Measurements from ENCODE around the gene SUGCT. TPM values are rescaled to one million over a fixed set of nuclear protein-coding genes. Genes with fewer than 3 reads are reported as not detected.

The SUGCT gene
- total and polyA plus RNA-seq, 9 of the 15 experiments (the other 6 are each of a cell fraction or from before 2014, with no cell fraction given): 0.58 to 2.5 (median 1.4) TPM

- TF ChIP-seq CHD7 (IDR thresholded peaks at IDR 0.05; ENCODE audit: low read depth, low read length): no peak
Observed at GRCh38 chr7:40700653-40701421, 566.0 kb downstream of the SUGCT start (continued).

Data from K562 (cell line).